NCI-H146 treated with DMSO at 0.1 percent for 48 hours (cell line): ENCODE results near the gene STK16.
"Not testable (repeated sequence)": the region's sequence is repeated elsewhere in the genome, so short reads cannot be mapped to it uniquely, and the experiment has no call there.

Source experiments
- DNase-seq: peaks from one replicate; lab custom pipeline; 2025; ENCODE audit not compliant: unreplicated experiment; lab: John Stamatoyannopoulos, UW

The STK16 gene

GRCh38 chr2:219243291-219243761 lies 2.0 kb upstream of the STK16 start:
- no peak for DNase-seq

GRCh38 chr2:219244789-219245147 lies 511 bp upstream of the STK16 start:
- no peak for DNase-seq

DNA sequence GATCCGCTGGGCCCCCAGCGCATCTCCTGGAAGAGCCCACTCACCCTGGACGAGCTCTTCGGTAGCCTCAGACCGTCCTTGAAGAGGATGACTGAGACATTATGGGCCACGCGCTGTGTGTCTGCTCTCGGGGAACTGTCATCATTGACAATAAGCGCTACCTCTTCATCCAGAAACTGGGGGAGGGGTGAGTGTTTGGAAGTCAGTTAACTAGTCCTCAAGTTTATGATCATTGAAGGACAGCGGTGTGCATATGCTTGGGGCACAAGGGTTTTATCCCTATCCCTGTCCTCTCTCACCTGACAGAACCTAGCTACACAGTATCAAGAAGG lies 586 bp downstream of the STK16 start:
- no peak for DNase-seq

- DNase-seq: no peak
Measured at GRCh38 chr2:219246559-219246958, 1.3 kb downstream of the STK16 start.

DNA sequence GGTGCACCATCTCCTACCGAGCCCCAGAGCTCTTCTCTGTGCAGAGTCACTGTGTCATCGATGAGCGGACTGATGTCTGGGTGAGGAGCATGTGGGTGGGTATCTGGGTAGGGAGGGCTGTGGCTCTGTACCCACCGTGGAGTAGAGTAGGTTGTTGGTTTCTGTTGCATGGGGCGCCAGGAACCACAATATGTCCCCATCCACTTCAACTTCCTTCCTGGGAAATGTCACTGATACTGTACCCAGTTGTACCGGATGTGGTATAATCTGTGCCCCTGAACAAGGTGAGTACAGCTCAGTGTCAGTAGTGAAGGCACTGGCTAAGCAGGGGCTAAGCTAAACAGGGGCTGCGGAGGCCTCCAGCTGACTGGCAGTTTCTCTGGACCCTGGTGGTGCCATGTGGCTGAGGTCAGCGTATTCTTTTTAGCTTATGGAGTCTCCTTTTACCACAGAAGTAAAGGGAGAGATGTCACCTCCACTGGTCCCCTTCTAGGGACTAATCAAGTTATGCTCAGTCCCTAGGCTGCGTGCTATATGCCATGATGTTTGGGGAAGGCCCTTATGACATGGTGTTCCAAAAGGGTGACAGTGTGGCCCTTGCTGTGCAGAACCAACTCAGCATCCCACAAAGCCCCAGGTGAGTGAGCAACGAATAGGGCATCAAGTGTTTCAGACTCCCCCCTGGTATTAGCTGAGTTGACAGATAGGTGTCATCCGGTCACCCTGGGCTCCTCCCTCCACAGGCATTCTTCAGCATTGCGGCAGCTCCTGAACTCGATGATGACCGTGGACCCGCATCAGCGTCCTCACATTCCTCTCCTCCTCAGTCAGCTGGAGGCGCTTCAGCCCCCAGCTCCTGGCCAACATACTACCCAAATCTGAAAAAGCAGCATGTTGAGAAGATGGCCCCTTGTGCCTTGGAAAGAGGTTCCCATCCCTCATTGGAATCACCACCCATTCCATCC lies 2.7 kb downstream of the STK16 start:
- DNase-seq: no peak

- DNase-seq: no peak
Measured at GRCh38 chr2:219248845-219249202, 3.5 kb downstream of the STK16 start.

DNA sequence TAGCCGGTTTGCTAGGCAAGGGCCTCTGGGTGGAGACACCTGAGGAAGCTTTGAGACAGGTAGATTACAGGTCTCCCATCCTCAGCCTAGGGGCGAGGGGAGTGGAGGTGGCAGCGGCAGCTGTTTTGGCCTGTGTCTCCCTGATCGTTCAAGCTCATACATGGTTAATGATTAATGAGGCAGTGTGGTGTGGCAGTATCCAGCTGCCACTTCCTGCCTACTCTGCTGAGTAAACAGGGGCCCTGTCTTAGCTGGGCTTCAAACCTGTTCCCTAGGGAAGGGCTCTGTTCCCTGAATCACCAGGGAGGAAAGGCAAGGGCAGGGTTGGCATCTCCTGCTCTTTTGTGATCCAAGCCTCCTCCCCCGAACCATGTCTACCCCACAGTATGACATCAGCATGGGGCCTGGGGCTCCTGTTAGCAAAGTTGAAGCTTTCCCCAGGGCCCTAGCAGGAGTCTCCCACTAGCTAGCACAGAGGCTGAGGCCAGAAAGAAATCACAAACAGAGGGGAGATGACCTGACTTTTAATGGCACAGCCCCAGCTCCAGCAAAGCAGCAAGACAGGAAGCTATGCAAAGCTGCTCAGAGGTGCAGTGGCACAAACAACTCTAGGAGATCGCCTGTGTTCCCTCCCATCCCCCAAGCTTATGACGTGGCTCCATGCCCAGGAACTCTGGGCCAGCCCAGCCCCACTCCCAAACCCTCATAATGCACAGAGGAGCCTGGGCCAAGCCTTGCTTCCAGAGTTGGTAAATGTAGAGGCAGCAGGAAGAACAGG lies 4.1 kb downstream of the STK16 start:
- no peak for DNase-seq

- no peak for DNase-seq
Measured at GRCh38 chr2:219250049-219250781, 4.9 kb downstream of the STK16 start.

DNA sequence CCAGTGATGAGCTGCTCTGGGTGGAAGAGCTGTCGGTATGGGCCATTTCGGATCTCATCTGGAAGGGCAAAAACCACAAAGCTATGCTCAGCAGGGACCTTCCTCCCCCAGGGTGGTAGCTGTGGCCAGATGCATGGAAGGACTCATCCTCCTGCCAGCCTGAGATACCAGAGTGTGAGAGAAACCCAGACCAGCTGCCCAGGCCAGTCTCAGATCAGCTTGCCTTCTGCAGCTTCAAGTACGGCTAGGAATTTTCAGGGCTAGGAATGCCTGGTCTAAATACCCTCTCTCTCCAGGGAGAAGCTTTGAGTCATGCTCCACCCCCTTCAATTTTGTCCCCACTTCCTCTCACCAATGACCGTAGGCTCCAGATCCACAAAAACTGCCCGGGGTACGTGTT lies 6.4 kb downstream of the STK16 start:
- DNase-seq: no peak

- DNase-seq: no peak
Measured at GRCh38 chr2:219252084-219252483, 6.8 kb downstream of the STK16 start.

DNA sequence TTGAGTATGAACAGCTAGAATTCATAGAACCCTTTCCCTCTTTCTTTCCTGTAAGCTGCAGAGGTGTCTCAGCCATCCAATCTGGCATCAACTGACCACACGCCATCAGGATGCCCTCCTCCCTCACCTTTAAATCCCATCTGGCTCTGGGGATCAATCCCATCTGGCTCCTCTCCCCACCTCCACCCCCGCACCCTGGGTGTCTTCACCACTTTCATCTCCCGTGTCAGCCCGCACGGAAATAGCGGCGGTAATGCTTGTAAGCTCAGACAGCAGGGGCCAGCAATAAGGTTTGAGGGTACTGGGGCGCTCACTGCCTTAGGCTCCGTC lies 7.3 kb downstream of the STK16 start:
- peak; percentile 5 for DNase-seq

- peak; percentile 3 for DNase-seq
Measured at GRCh38 chr2:219252900-219253752, 7.8 kb downstream of the STK16 start, which contains the start of gene TUBA4B. TSS of gene TUBA4B (plus strand) at chr2:219253243. CDS start at chr2:219253408, 165 bp downstream.

DNA sequence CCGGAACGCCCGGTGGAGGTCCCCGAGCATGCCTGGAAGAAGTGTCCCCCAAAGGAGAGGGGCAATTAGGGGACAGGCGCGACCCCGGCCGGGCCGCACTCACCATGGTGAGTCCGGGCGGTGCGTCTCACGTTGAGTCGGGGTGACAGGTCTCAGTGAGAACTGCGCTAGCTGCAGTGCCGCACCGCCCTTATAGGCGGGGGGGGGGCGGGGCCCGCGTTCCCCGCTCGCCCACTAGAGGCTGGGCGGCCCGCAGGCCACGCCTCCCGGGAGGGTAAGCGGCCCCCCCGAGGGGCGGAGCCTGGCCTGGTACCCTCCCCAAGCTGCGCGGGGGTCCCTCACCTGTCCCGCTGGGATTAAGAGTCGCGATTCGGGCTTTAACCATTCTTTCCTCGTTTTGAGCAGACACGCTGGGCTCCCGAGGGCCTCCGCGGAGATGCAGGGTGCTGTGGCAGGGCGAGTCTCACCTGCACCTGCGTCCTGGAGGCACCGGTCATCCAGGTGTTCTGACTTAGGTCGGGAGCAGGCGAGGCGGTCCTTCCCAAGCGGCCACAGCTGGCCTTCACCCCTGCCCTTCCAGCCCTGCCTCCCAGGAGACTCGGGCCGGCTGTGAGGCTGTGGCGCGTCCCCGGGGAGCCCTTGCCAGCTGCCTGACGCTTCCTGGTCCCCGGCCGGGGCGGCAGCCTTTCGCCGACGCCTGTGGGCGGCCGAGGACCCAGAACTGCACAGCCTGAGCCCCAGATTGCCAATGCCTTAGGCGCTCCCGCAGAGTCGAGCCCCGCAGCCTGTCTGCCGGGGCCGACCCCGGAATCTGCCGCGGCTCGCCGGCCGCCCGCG lies 8.7 kb downstream of the STK16 start, which contains the start of gene TUBA4A:
TUBA4A (minus strand) TSS at position 166 of the 837 bp plus-strand sequence; CDS start at position 106, 60 bp downstream.
- peak; percentile 44 for DNase-seq

GRCh38 chr2:219254590-219255201 lies 9.4 kb downstream of the STK16 start:
- DNase-seq: no peak

DNA sequence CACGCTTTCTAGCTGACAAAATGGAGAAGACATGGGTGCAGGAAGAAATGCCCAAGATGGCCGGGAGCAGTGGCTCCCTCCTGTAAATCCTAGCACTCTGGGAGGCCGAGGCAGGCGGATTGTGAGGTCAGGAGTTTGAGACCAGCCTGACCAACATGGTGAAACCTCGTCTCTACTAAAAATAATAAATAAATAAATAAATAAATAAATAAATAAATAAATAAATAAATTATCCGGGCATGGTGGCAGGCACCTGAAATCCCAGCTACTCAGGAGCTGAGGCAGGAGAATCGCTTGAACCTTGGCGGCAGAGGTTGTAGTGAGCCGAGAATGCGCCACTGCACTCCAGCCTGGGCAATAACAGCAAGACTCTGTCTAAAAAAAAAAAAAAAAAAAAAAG lies 13.7 kb downstream of the STK16 start:
- DNase-seq: not testable (repeated sequence)

- DNase-seq: no peak
Measured at GRCh38 chr2:219261024-219261855, 16.0 kb downstream of the STK16 start.

- no peak for DNase-seq
Measured at GRCh38 chr2:219266232-219266631, 21.0 kb downstream of the STK16 start.

GRCh38 chr2:219266886-219267285 lies 21.6 kb downstream of the STK16 start:
- DNase-seq: no peak
